Activated CD8-positive, alpha-beta memory T cell treated with anti-CD3 and anti-CD28 coated beads, Interleukin-2, amount 50 U/mL, for 4 hours (primary cell): Measurements from ENCODE around the gene CYP4V2.

Experiments
- DNase-seq: peaks from one replicate; pipeline ENCODE4 v3.0.0-alpha.2; 2020

The CYP4V2 gene

DNA sequence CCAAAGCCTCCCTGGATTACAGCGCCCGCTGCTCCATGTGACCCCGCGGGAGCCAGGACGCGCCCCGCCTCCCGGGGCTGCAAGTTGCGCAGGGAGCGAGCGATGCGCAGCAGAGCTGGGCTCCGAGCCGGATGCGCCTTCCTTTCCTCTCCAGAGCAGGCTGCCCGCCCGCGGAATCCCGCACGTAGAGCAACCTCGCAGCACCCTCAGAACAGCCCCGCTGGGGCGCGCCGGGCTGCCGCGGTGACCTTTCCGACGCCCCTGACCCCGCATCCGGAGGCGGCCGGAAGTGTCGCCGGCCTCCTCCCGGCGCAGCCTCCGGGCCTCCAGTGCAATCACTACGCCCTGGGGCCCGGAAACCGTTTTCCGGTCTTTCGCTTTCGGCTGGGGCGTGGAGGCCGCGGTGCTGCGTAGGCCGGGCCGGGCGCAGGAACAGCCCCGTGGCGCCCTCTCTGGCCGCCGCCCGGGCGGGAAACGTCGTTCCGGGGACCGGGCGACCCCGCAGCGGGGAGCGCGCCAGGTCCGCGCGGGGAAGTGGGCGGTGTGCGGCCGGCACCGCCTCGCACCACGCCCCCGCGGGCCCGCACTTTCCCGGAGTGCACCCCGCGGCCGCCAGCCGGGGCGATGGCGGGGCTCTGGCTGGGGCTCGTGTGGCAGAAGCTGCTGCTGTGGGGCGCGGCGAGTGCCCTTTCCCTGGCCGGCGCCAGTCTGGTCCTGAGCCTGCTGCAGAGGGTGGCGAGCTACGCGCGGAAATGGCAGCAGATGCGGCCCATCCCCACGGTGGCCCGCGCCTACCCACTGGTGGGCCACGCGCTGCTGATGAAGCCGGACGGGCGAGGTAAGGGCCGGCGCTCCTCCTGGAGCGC is at the start of gene CYP4V2:
Gene CYP4V2 (plus strand): TSS at position 368 of the 866 bp plus-strand sequence. CDS start 257 bp downstream, at position 625.
- peak; percentile 83 for DNase-seq

DNA sequence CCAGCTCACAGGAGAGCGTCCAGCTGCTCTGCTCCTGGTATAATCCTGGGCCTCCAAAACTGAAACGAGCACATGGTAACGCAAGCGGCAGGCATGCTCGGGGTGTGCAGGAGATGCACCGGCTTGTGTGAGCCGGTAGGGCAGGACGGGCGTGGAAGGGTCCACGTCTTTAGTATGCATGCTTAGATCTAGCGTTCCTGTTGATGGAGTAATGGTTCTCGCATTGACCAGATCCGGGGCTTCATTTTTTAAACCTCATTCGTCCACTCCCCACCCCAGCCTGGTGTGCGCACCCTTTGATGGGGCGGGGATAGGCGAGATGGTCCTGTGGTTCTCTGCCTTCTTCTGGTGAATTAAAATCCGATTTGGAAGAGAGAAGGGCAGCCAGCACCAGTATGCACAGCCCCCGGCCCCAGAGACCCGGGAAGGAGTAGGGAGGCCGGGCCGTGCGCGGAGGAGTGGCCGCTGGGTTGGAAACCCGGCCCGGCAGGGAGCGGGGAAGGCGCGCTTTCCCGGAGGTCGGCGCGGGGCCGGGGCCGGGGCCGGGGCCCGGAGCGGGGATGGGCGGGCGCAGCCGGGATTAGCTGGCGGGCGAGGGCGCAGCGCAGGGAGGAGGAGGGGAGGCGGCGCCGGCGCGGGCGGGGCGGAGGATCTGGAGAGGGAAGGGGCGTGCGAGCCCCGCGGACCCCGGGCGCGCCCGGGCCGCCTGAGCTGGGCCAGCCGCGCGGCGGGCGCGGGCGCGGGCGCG is 47.0 kb upstream of the CYP4V2 start:
- DNase-seq: no peak

DNA sequence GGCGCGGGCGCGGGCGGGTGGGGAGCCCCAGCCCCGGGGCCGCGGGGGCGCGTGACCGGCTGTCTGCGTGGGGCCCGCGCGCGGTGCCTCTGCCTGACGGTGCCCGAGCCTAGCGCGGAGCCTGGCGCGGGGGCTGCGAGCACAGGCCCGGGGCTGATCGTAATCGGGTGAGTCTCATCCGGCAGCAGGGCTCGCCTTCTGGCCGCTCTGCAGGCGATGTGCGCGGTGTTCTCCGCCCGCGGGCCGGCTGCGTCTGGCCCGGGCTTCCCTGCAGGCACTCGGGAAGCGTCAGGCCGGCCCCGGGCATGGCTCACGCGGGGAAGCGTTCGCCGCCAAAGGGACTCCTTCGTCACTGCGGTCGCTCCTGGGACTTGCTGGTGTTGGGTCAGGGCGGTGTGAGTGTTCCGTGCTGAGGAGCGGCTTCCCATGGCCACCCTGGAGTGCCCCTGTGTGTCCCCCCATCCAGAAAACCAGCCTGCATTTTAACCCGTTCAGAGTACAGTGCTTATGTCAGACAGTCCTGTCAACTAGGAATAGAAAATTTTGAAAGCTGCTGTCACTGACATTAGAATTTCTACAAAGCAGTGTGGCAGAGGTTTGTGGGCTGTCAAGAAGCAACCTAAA is 46.3 kb upstream of the CYP4V2 start:
- DNase-seq: no peak

DNA sequence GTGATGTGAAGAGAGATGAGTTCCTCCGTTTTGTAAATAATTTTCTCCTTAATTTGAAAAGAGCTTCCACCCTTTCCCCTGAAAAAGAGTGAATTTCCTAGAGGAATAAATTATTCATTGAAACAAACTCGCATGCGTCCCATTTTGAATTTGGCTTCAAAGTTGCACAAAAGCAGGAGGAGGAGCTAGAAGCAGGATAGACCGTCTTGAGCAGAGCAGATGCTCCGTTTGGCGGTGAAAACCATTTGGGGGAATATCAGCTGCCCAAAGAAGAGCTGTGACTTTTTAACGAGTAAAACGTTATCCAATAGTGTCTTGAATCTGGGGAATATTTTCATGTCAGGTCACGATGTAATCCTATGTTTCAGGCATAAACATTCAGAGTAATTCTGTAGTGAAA is 44.9 kb upstream of the CYP4V2 start:
- no peak for DNase-seq

DNA sequence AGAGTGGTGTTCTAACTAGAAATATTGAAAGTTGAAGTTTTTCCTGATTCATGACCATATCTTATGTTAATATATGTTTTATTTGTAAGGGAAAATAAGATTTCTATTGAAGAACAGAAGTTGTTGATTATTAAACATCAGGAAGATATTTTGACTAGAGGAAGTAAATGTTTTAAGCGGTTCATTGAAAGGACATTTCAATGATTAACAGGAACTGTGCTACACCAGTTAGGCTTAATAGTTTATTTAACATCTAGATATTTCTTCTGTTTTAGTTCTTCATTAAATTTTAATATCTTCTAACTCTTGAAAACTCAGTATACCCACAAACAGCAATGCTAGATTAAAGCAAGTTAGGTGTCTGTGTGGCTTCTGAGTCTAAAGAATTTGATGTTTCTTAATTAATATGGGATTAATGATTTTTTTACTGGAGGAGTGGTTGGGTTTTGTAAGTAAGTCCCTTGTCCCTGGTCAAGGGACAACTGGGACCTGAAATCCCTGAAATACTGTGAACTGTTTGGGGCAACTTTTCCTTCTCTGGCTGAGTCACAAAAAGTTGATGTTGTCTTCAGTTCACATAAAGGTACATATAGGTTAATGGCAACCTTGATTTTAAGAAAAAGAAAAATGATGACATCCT is 42.9 kb upstream of the CYP4V2 start:
- DNase-seq: no peak

DNA sequence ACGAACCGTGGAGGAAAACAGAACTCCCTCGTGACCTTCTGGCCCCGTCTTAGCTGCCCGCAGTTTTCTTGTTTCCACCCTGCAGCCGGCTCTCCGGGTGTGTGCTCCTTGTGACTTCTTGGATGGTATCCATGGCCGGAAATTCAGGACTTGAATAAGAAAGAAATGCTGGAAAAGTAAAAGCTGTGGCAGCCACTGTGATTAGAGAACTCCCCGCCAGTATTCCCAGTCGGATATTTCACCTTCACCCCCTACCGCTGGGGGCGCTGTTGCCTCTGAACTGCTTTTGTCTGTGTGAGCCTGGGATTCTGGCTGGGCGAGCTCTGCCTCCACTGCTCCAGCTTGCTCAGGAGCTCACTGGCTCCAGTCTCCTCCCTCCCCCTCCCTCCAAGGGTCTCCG is 41.5 kb upstream of the CYP4V2 start:
- DNase-seq: peak; percentile 49

DNA sequence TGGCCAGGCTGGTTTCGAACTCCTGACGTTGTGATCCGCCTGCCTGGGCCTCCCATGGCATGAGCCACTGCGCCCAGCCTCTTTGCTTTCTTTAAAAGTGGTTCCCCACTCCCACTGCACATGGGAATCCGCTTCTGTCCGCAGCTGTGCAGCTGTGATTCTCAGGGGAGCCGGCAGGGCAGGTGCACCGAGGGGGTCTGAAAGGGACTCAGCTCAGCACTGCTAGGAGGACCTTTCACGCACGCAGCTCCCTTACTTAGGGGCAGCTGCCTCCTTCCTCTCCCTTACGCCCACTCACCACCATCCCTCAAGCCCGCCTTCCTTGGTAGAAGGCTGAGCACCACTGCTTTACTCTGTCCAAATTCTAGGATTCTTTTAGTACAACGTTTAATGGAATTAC is 40.4 kb upstream of the CYP4V2 start:
- DNase-seq: no peak

DNA sequence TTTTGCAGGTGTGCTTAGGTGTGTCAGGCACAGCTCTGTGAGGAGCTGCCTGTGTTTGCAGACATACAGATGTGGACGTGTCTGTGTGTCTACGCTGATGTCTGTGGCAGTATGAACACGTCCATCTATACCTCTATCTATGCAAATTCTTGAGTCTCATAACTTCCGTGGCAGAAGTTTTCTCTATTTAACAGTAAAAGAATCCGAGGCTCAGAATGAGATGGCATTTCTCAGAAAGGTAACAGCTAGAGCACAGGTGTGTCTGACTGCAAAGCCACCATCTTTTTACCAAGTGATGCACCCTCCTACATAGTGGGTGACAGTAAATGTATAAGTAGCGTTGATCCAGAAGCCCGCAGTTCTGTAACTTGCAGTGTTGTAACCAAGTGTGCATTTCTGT is 39.9 kb upstream of the CYP4V2 start:
- no peak for DNase-seq

DNA sequence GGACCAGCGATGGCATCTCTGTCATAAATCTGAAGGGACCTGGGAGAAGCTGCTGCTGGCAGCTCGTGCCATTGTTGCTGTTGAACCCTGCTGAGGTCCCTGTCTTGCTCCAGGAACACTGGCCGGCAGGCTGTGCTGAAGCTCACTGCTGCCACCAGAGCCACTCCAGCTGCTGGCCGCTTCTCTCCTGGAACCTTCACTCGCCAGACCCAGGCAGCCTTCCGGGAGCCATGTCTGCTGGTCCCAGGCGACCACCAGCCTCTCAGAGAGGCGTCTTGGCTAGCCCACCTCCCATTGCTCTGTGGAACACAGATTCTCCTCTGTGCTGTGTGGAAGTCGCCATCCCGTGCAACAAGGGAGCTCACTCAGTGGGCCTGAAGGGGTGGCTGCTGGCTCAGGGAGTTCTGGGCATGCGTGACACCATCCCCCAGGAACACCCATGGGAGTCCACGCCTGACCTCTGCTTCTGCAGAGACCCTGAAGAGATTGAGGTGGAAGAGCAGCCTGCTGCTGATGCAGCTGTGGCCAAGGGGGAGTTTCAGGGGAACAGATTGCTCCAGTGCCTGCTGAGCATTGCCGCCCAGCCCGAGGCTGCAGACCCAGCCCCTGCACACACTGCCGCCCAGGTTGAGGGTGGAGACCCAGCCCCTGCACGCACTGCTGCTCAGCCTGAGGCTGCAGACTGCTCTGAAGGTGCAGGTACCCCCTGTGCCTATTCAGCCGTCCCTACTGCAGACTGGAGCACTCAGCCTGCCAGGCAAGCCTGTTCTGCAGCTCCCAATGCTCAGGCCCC is 33.1 kb upstream of the CYP4V2 start:
- DNase-seq: no peak

DNA sequence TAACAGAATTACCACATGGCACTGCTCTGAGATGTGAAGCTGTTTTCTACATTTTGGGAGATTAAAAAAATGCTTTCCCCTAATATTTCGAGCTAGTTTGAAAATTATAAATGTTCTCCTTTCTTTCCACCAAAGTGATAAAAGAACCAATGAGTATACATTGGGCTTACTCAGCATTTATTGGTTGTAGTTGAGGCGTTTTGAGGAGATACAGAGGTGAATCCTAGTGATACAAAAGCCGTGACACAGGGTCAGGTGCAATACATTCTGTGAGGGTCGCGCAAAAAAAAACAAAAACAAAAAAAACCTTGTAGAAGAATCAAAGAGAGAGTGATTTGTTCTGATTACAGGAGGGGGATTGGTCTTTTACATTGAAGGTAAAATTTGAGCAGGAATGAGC is 32.4 kb upstream of the CYP4V2 start:
- no peak for DNase-seq

DNA sequence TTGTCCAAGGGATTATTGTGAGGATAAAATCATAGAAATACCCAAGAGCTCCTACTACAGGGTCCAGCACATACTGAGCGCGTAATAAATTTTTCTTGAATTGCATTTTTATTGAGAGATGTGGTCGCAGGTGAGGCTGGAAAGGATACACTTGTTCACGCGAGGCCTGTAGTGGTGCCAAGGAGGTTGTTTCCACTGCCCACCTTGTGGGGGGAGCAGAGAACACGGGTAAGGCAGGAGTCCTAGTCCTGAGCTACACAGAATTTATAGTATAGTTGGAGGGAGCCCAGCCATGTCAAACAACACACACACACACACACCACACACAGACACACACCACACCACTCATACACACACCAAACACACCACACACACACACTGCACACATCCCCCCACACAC is 31.8 kb upstream of the CYP4V2 start:
- DNase-seq: no peak

DNA sequence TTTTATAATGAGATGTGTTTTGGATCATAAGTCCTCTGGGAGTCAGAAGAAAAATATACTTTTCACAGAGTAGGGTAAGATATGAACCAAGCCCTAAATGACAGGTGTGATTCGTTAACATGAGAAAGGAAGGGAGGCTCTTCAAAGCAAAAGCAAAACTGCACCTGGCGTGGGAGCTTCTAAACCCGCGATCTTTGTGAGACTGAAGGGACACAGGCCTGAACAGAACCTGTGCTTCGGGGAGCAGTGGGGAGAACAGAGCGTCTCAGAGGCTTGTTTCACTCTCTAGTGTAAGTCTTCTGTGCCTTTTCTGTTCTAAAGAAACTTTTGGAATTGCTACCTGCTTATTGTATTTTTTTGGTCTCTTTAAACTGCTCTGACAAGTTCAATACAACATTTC is 30.2 kb upstream of the CYP4V2 start:
- DNase-seq: no peak

DNA sequence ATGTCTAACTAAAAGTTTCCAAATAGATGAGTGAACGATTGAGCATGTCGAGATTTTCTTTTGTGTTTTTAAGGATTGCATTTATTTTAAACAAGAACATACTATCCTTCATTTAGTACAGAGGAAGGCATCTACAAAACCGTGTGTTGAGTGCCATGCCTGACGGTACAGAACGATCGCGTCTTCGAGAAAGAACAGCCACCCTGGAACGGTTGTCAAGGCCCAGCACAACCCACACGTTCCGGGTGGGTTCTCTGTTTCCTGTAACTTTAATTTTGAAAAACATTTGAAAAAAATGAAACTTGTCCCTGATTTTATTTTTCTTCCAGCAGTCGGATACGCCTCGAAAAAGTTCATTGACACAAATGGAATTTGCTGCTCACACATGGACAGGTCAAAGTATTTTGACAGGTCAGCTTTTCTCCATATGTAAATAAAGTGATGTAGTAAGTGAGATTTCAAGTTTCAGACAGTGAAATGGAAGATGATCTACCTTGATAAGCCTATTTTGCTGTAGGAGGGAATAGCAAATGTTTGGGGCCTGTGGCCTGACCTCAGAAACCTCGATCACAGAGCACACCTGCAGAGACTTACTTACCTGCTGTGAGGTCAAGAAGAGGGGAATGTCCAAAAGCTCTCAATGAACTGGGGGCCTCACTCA is 24.4 kb upstream of the CYP4V2 start:
- DNase-seq: no peak

DNA sequence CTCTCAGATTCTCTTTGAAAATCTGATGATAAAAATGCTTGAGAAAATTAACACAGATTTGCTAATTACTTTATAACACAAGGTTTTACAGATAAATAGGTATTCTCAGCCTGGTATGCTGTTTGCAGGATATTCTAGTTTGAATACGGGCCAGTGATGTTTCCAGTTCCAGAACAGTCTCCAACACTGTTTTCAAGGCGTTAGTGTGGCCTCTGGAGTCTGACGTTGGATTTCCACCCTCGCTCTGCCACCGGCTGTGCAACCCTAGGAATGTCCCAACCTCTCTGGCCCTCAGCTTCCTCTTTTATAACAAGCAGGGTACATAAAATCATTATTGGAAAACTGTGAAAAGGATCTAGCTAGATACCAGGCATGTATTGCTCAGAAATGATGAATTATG is 23.8 kb upstream of the CYP4V2 start:
- no peak for DNase-seq

DNA sequence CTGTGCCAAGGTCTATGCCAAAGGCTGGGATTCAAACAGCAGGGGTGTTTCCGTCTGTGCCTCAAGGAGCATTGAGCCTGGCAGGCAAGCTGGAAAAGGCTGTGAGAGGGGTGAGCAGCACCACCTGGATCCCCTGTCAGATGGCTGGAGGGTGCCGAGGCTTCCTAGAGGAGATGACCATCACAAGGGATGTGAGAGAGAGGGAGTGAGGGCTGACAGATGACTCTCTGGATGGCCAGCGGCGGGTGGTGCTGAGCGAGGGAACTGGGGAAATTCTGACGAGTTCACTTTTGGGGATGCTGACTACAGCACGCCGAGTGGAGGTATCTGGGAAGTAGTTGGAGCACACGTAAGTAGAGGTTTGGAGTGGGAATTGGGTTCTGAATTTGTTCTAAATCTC is 22.6 kb upstream of the CYP4V2 start:
- DNase-seq: no peak

DNA sequence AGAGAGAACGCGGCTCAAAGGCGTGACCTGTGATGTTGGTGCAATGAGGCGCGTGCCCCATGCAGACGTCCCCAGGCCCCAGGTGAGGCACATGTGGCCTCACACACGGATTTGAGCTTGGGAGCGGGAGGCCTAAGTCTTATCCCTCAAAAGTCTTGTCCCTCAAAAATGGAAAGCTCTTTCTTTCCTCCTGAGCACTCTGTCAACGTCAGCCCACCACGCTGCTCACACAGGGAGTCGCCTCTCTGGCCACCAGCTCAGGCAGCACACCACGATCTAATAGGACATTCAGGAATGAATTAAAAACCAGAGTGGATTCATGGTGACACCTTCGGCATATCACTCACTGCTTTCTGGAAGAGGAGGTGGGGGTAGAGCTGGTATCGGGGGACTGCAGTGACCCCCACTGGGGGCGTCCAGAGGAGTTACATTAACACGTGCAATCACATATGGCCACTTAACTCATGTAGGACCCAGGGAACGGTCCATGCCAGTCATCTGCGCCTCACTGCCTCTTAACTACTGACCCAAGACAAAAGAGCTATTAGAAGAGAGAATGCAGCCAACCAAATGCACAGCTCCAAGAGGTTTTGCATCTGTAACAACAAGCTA is 21.9 kb upstream of the CYP4V2 start:
- DNase-seq: no peak

DNA sequence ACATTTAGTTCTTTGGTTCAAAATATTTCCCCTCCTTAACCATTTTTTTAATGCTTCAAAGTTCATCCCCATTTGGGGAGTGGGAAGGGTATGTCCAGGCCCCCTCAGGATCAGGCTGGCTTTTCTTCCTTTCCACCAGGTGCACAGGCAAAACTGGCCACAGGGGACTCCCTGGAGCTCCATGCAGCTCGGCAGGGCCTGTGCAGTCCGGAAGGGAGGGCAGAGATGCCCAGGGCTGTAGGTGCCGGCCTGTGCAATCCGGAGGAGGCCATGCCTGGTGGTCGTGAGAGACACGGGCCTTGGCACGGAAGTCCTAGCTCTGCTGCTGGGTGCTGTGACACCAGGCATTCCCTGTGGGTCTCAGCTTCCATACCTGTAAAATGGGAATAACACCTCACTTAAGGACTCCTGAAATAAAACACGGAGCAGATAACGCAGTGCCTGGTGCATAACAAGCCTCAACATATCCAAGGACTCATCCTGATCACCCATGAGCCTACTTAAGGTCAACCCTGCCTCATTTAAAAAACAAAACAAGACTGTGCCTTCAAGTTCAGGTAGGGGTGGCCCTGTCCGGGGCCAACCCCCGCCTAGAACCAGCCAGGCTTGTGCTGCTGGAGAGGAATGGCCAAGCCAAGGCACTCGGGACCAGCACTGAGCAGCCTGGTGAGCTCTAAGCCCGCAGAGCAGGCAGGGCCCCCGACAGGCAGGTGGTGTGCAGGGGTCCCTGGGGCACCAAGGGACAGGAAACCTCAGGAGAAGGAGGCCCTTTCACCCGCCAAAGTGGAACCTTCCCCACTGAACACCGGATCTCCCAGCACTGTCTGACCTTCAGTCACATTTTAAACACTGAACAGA is 21.2 kb upstream of the CYP4V2 start:
- DNase-seq: no peak

DNA sequence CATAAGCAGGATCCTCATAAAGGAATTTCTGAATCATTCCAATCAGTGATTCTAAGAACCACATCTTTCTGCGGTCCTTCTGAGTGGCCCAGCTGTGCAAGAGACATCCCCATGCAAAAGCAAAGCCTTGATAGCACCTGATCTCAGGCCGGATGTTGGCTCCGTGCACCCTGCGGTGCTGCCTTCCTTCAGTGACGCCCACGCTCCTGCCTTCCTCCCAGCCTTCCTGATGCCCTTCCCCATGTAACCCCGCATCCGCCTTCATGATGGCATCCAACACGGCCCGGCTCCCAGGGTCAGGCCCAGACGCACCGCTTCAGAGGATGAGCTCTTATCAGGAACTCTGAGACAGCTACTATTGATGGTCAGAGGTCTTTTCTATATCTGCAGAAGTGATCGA is 20.4 kb upstream of the CYP4V2 start:
- DNase-seq: no peak

DNA sequence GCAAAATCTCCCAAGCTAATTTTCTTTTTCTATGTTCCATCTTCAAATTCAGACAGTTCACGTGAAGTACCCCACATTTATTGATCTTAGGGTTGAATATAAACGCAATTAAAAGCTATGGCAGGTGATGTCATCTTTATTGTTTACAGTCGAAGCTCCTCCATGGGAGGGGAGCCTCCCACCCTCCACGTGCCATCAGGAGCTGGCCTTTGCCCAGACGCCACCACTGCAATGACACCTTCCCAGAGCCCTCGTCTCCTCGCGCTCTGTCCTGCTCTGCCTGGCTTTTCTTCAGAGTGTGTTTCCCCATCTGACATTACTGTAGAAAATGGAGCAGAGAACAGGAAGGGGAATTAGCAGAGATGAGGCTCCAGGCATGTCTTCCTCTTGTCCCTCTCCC is 18.8 kb upstream of the CYP4V2 start:
- no peak for DNase-seq

DNA sequence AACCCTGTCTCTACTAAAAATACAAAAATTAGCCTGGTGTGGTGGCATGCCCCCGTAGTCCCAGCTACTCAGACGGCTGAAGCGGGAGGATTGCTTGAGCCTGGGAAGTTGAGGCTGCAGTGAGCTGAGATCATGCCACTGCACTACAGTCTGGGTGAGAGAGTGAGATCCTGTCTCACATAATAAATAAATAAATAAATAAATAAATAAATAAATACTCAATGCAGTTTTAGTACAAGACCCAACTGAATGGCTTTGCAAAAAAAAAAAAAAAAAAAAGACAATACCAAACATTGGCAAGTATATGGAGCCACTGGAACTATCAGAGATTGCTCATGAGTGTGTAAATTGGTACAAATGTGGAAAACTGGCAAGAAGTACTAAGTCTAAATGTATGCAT is 3.3 kb upstream of the CYP4V2 start:
- no peak for DNase-seq

DNA sequence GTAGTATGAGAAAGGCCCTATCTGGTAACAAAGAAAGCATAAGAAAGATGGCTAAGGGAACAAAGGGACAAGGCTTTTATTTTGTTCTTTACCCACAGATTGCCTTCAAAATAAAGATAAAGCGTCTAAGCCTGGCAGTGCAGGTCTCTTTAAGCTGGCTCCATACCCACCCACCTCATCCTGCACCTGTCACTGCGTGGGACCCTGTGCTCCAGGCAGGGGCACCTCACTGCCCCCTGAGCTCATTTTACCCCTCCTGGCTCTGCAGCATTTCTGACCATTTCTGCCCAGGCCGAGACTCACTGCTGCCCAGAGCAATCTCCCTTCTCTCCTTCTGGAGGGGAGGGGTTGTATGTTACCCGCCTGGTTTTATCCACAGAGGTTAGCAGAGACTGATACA is 1.7 kb upstream of the CYP4V2 start:
- no peak for DNase-seq
